Endothelial cell of umbilical vein (primary cell): ENCODE data around the gene HSPA12A. TPM values are rescaled to one million over a fixed set of nuclear protein-coding genes. Genes with fewer than 3 reads are reported as not detected.

Source experiments
- BruUV-seq: library from RNA; stranded (reverse); fragments of 400-500 nt; replicated peaks from 2 replicates; lab custom pipeline; 2021; lab: Mats Ljungman, UMichigan
- CTCF ChIA-PET: fragments of 300-600, 350-600 bp; sonication (Branson Sonifier 250); formaldehyde crosslinking; loops from one replicate; lab custom pipeline; 2021; ENCODE audit warnings: antibody characterized with exemption, inconsistent platforms; lab: Charles Lee
- POLR2A ChIA-PET: fragments of 300-600, 350-600 bp; sonication (Branson Sonifier 250); formaldehyde crosslinking; loops from one replicate; lab custom pipeline; 2021; ENCODE audit warnings: antibody characterized with exemption, inconsistent platforms; lab: Charles Lee
- DNase-seq: peaks from one replicate; pipeline ENCODE4 v3.0.0-alpha.2; 2011; ENCODE audit warnings: low read depth, low spot score
- FAIRE-seq: peaks from 2 replicates; lab custom pipeline; 2011; peaks lifted over from hg19 to GRCh38; lab: Jason Lieb, UNC
- H2AFZ ChIP-seq: 2 replicates; pipeline ENCODE4 v1.6.0; 2012; ENCODE audit warnings: low read depth, low read length, control low read depth, inconsistent platforms
- H3K27ac ChIP-seq: 2 replicates; pipeline ENCODE4 v1.5.1; 2011; ENCODE audit warnings: low read depth, mild to moderate bottlenecking, control low read depth, low read length, moderate library complexity; ENCODE audit not compliant: insufficient read depth
- H3K27me3 ChIP-seq, 2 experiments: 2 replicates each; pipeline versions ENCODE4 v1.6.0 to v1.6.1; 2011; ENCODE audit warnings: low read length in 2 of 2, mixed read lengths in 1 of 2; ENCODE audit not compliant: control insufficient read depth in 2 of 2, insufficient read depth in 2 of 2
- H3K36me3 ChIP-seq, 2 experiments: 2 replicates in 1 of 2; 3 replicates in 1 of 2; pipeline ENCODE4 v1.5.1; 2011; ENCODE audit warnings: low read length in 2 of 2, mild to moderate bottlenecking in 1 of 2, moderate library complexity in 1 of 2; ENCODE audit not compliant: control insufficient read depth in 2 of 2, insufficient read depth in 2 of 2; ENCODE audit errors: extremely low read depth in 1 of 2
- H3K4me1 ChIP-seq: 3 replicates; pipeline ENCODE4 v1.5.1; 2011; ENCODE audit warnings: mild to moderate bottlenecking, low read length; ENCODE audit not compliant: control insufficient read depth, insufficient read depth; ENCODE audit errors: extremely low read depth
- H3K4me2 ChIP-seq: 2 replicates; pipeline ENCODE4 v1.6.1; 2011; ENCODE audit warnings: low read length, control low read depth, mixed read lengths; ENCODE audit not compliant: insufficient read depth
- H3K4me3 ChIP-seq, 3 experiments: fragments of 200-600 bp in 1 of 3; sonication (generic), shearing (Covaris generic) in 1 of 3; replicated peaks in 1 of 3; 2 replicates each; pipeline ENCODE4 v1.5.1; 2011 to 2016; ENCODE audit warnings: control low read depth in 3 of 3, low read length in 3 of 3, mild to moderate bottlenecking in 2 of 3, inconsistent platforms in 1 of 3, low read depth in 1 of 3, moderate library complexity in 1 of 3; ENCODE audit not compliant: insufficient read depth in 1 of 3
- H3K79me2 ChIP-seq: 2 replicates; pipeline ENCODE4 v1.6.0; 2012; ENCODE audit warnings: low read length, inconsistent platforms; ENCODE audit not compliant: control insufficient read depth, insufficient read depth
- H3K9ac ChIP-seq: replicated peaks from 2 replicates; pipeline ENCODE3; 2011; ENCODE audit warnings: low read length, control low read depth; ENCODE audit not compliant: insufficient read depth; ENCODE audit errors: extremely low read depth
- H3K9me1 ChIP-seq: replicated peaks from 3 replicates; pipeline ENCODE4 v1.6.0; 2011; ENCODE audit warnings: mild to moderate bottlenecking, low read length; ENCODE audit not compliant: control insufficient read depth, insufficient read depth; ENCODE audit errors: extremely low read depth
- H3K9me3 ChIP-seq: replicated peaks from 2 replicates; pipeline ENCODE4 v1.5.1; 2012; ENCODE audit warnings: low read length, inconsistent platforms; ENCODE audit not compliant: control insufficient read depth, insufficient read depth
- H4K20me1 ChIP-seq: replicated peaks from 2 replicates; pipeline ENCODE3; 2011; ENCODE audit warnings: mild to moderate bottlenecking, low read length; ENCODE audit not compliant: control insufficient read depth, insufficient read depth; ENCODE audit errors: extremely low read depth
- CTCF ChIP-seq, 2 donors: IDR thresholded peaks; 1 replicate in 1 of 2; 2 replicates in 1 of 2; pipeline ENCODE4 v1.5.1; 2011; ENCODE audit warnings: low read length in 2 of 2, mild to moderate bottlenecking in 2 of 2, moderate library complexity in 2 of 2, control low read depth in 1 of 2, inconsistent platforms in 1 of 2, low read depth in 1 of 2; ENCODE audit not compliant: insufficient read depth in 1 of 2; ENCODE audit errors: extremely low read depth in 1 of 2
- EZH2 ChIP-seq: IDR thresholded peaks from 2 replicates; pipeline ENCODE4 v1.6.1; 2012; ENCODE audit warnings: borderline replicate concordance, low read depth, mild to moderate bottlenecking, moderate library complexity, low read length, inconsistent platforms; ENCODE audit not compliant: severe bottlenecking
- FOS ChIP-seq: IDR thresholded peaks from 2 replicates; pipeline ENCODE4 v1.6.1; 2011; ENCODE audit warnings: mild to moderate bottlenecking, low read length, moderate library complexity, borderline replicate concordance; ENCODE audit not compliant: insufficient read depth
- GATA2 ChIP-seq: IDR thresholded peaks from 2 replicates; pipeline ENCODE4 v1.7.0; 2011; ENCODE audit warnings: low read depth, mild to moderate bottlenecking, moderate library complexity, mixed read lengths, low read length; ENCODE audit not compliant: insufficient read length, insufficient read depth
- JUN ChIP-seq: IDR thresholded peaks from 2 replicates; pipeline ENCODE4 v1.6.1; 2011; ENCODE audit warnings: borderline replicate concordance, low read depth; ENCODE audit not compliant: insufficient read length, insufficient read depth
- MAX ChIP-seq: IDR thresholded peaks from 2 replicates; pipeline ENCODE4 v1.6.1; 2011; ENCODE audit not compliant: insufficient read depth, insufficient read length
- MYC ChIP-seq: IDR thresholded peaks from one replicate; pipeline ENCODE4 v1.6.1; 2011; ENCODE audit warnings: mild to moderate bottlenecking, low read depth, low read length
- POLR2A ChIP-seq: IDR thresholded peaks from 2 replicates; pipeline ENCODE4 v1.6.1; 2012; ENCODE audit warnings: low read depth, mild to moderate bottlenecking, control low read depth, low read length
- POLR2AphosphoS5 ChIP-seq: IDR thresholded peaks from 2 replicates; pipeline ENCODE4 v1.6.1; 2012; ENCODE audit warnings: low read depth, mild to moderate bottlenecking, control low read depth, low read length, moderate library complexity; ENCODE audit not compliant: insufficient read depth
- dilution Hi-C: fragments of 300-500 bp; cut with MboI; formaldehyde crosslinking; loops from one replicate; pipeline ENCODE4 v1.15.0; 2019; ENCODE audit warnings: low sequenced_read_pairs; ENCODE audit not compliant: extremely low pct_ligation_motif_present
- intact Hi-C: fragments of 100-400 bp; cut with micrococcal nuclease; formaldehyde crosslinking; loops from one replicate; pipeline ENCODE4 v1.10.0; 2022
- polyA plus RNA-seq, 4 experiments: library from polyadenylated mRNA; depleted of rRNA in 3 of 4; stranded (reverse) in 3 of 4; unstranded in 1 of 4; fragments of >200 nt; gene quantifications; 2 replicates each; pipeline versions ENCODE4 v1.2.1 to v1.2.3, GENCODE V29; 2011 to 2012; ENCODE audit warnings: missing spikeins in 1 of 4
- total RNA-seq: library from RNA; stranded (reverse); gene quantifications from 2 replicates; pipeline ENCODE4 v1.2.3, GENCODE V29; 2021

HSPA12A gene
- total and polyA plus RNA-seq, 2 donors (not counting 3 experiments of a cell fraction or from before 2014, with no cell fraction given): 0.22 to 0.29 TPM

GRCh38 chr10:116748471-116748870 is 6.1 kb upstream of the HSPA12A start:
- Histone ChIP-seq H3K36me3 (no peaks in the 10 kb centered on the region), H3K27ac (no peak overlapping the region), H4K20me1 (no peaks in the 10 kb centered on the region), H2AFZ (no peak overlapping the region), H3K9me3 (no peaks in the 10 kb centered on the region), H3K9ac (no peak overlapping the region), H3K79me2 (no peaks in the 10 kb centered on the region), H3K4me3 (no peak overlapping the region), H3K27me3 (peaks cover 0 to 2% of the 10 kb centered on the region in 2 experiments), H3K4me2 (no peak overlapping the region), H3K9me1 (no peaks in the 10 kb centered on the region), H3K4me1 (no peaks in the 10 kb centered on the region)
- FAIRE-seq (no peak), DNase-seq (no peak)
- no peak for TF ChIP-seq FOS
- no peak for TF ChIP-seq JUN
- no peak for TF ChIP-seq GATA2
- TF ChIP-seq MAX: no peak
- no peak for TF ChIP-seq CTCF (IDR thresholded peaks at IDR 0.05; ENCODE audit: extremely low read depth in 1 of 2, insufficient read depth in 1 of 2, low read depth in 1 of 2, low read length in 2 of 2)
- no peak for TF ChIP-seq POLR2AphosphoS5
- no peak for TF ChIP-seq POLR2A
- no peak for TF ChIP-seq EZH2
- no peak for TF ChIP-seq MYC
- ChIA-PET CTCF (interaction anchor here (1.0 to 1.1 kb wide), 2 partner anchors 31 to 426 kb away, joined by 3 read pairs; no protein-coding TSS in a partner anchor), POLR2A (no interaction called here)
- BruUV-seq: no TSS peak
- dilution Hi-C loops (no loop called here), intact Hi-C loops (no loop called here)
